Hepatocyte (in vitro differentiated cells): ENCODE data around the gene CATSPERB.

Experiments
- CTCF ChIP-seq: fragments of 200-600 bp; sonication (generic); IDR thresholded peaks from 2 replicates; pipeline ENCODE4 v1.5.1; 2016; ENCODE audit warnings: antibody characterized with exemption, mild to moderate bottlenecking; ENCODE audit not compliant: poor library complexity
- EZH2 ChIP-seq: fragments of 200-600 bp; sonication (generic); IDR thresholded peaks from 2 replicates; pipeline ENCODE4 v1.6.1; 2016; ENCODE audit warnings: antibody characterized with exemption, mild to moderate bottlenecking, borderline replicate concordance
- EZH2phosphoT487 ChIP-seq: fragments of 200-600 bp; sonication (generic); IDR thresholded peaks from one replicate; pipeline ENCODE4 v1.6.1; 2018; ENCODE audit warnings: antibody characterized with exemption, mild to moderate bottlenecking, low read depth, moderate library complexity; ENCODE audit not compliant: unreplicated experiment, severe bottlenecking

DNA sequence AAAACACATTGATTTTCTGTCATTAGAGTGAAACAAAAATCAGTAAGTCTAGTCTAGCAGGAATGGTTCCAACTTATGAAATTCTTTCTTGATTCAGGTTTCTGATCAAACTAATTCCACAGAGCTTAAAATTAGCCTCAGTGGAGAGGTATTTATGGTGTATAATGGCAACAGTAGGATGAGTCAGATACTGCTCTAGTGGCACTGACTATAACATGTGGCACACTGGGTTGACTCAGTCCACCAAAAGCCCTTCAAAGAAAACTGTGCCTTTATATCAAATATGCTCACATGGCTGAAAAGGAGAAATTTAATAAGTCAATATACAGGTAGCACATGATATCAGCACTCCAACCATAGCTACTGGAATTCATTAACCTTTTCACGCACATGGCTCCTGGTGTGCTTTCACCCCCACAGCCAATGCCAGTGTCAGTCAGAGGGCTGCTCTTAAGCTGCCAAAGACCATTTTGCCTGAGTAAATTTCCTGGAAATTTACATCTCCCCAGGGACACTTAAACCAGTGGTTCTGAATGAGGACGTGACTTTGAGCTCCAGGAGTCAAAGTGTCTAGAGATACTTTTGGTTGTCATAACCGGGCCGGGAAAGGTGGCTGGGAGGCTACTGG is 21.7 kb upstream of the CATSPERB start:
- no peak for TF ChIP-seq CTCF
- TF ChIP-seq EZH2: no peak
- TF ChIP-seq EZH2phosphoT487: no peak
